Stimulated activated CD8-positive, alpha-beta memory T cell treated with anti-CD3 and anti-CD28 coated beads, Interleukin-7, amount 100 ng/mL, for 1 hour (primary cell): ENCODE measurements around the gene TMA16.

Source experiments
- DNase-seq, 2 donors: peaks; one replicate each; pipeline ENCODE4 v3.0.0-alpha.2; 2020; ENCODE audit warnings: low read depth in 2 of 2

TMA16 gene

GRCh38 chr4:163563592-163563991 lies 69.1 kb downstream of the TMA16 start:
- no peak for DNase-seq

GRCh38 chr4:163564221-163564720 lies 69.8 kb downstream of the TMA16 start:
- DNase-seq, result no peak

GRCh38 chr4:163565226-163566135 lies 71.0 kb downstream of the TMA16 start:
- DNase-seq, result no peak

- DNase-seq, result no peak
These were observed 71.8 kb downstream of the TMA16 start for GRCh38 chr4:163566257-163566796.

- DNase-seq, result no peak
These were observed 74.4 kb downstream of the TMA16 start for GRCh38 chr4:163568843-163569242.
